Keratinocyte (primary cell): ENCODE data around the gene TBC1D5. TPM values are rescaled to one million over a fixed set of nuclear protein-coding genes. Genes with fewer than 3 reads are reported as not detected.

ENCODE experiments used
- DNase-seq: peaks from one replicate; pipeline ENCODE4 v3.0.0-alpha.2; 2011; ENCODE audit warnings: low read depth, missing footprints, low spot score
- FAIRE-seq: peaks from 2 replicates; lab custom pipeline; 2011; peaks lifted over from hg19 to GRCh38; lab: Jason Lieb, UNC
- H2AFZ ChIP-seq: 2 replicates; pipeline ENCODE4 v1.6.0; 2012; ENCODE audit warnings: low read length, control low read depth, inconsistent platforms; ENCODE audit not compliant: control insufficient read depth
- H3K27ac ChIP-seq: 2 replicates; pipeline ENCODE4 v1.5.1; 2011; ENCODE audit warnings: low read length; ENCODE audit not compliant: control insufficient read depth, insufficient read depth
- H3K27me3 ChIP-seq: 3 replicates; pipeline ENCODE4 v1.6.0; 2011; ENCODE audit warnings: low read length; ENCODE audit not compliant: control insufficient read depth, insufficient read depth; ENCODE audit errors: extremely low read depth
- H3K36me3 ChIP-seq, 2 experiments: 2 replicates in 1 of 2; 3 replicates in 1 of 2; pipeline ENCODE4 v1.5.1; 2011; ENCODE audit warnings: low read length in 2 of 2, mild to moderate bottlenecking in 1 of 2; ENCODE audit not compliant: control insufficient read depth in 2 of 2, insufficient read depth in 2 of 2; ENCODE audit errors: extremely low read depth in 1 of 2
- H3K4me1 ChIP-seq: 3 replicates; pipeline ENCODE4 v1.5.1; 2011; ENCODE audit warnings: low read length; ENCODE audit not compliant: control insufficient read depth, insufficient read depth; ENCODE audit errors: extremely low read depth
- H3K4me2 ChIP-seq: 3 replicates; pipeline ENCODE4 v1.6.0; 2011; ENCODE audit warnings: low read depth, low read length; ENCODE audit not compliant: control insufficient read depth, insufficient read depth; ENCODE audit errors: extremely low read depth
- H3K4me3 ChIP-seq, 3 experiments: fragments of 200-600 bp in 1 of 3; sonication (generic) in 1 of 3; 2 replicates in 2 of 3; 3 replicates in 1 of 3; pipeline ENCODE4 v1.5.1; 2011 to 2016; ENCODE audit warnings: low read length in 3 of 3, mild to moderate bottlenecking in 3 of 3, control low read depth in 2 of 3, inconsistent platforms in 1 of 3, low read depth in 1 of 3, mixed read lengths in 1 of 3, mixed run types in 1 of 3, moderate library complexity in 1 of 3; ENCODE audit not compliant: control insufficient read depth in 2 of 3, insufficient read depth in 2 of 3; ENCODE audit errors: extremely low read depth in 1 of 3
- H3K79me2 ChIP-seq: 2 replicates; pipeline ENCODE4 v1.6.0; 2012; ENCODE audit warnings: low read length; ENCODE audit not compliant: control insufficient read depth, insufficient read depth
- H3K9ac ChIP-seq: 3 replicates; pipeline ENCODE4 v1.6.0; 2011; ENCODE audit warnings: low read length; ENCODE audit not compliant: control insufficient read depth, insufficient read depth; ENCODE audit errors: extremely low read depth
- H3K9me1 ChIP-seq: 3 replicates; pipeline ENCODE4 v1.6.0; 2011; ENCODE audit warnings: low read length; ENCODE audit not compliant: control insufficient read depth, insufficient read depth; ENCODE audit errors: extremely low read depth
- H3K9me3 ChIP-seq: 2 replicates; pipeline ENCODE4 v1.5.1; 2012; ENCODE audit warnings: low read depth, low read length; ENCODE audit not compliant: control insufficient read depth
- H4K20me1 ChIP-seq: 3 replicates; pipeline ENCODE4 v1.6.0; 2011; ENCODE audit warnings: low read length; ENCODE audit not compliant: control insufficient read depth, insufficient read depth; ENCODE audit errors: extremely low read depth
- EZH2 ChIP-seq: IDR thresholded peaks from one replicate; pipeline ENCODE4 v1.6.1; 2012; ENCODE audit warnings: inconsistent platforms, mild to moderate bottlenecking, low read length, moderate library complexity
- dilution Hi-C: fragments of 300-500 bp; cut with MboI; formaldehyde crosslinking; loops from one replicate; pipeline ENCODE4 v1.7.0; 2020; ENCODE audit warnings: low sequenced_read_pairs; ENCODE audit not compliant: extremely low pct_ligation_motif_present
- polyA plus RNA-seq, 5 experiments: library from polyadenylated mRNA; depleted of rRNA in 3 of 5; stranded (reverse) in 3 of 5; stranded (forward) in 1 of 5; unstranded in 1 of 5; fragments of >200 nt; gene quantifications; 1 replicate in 1 of 5; 2 replicates in 3 of 5; 3 replicates in 1 of 5; pipeline versions ENCODE4 v1.2.1 to v1.2.3, GENCODE V29; 2011 to 2012; ENCODE audit warnings: missing spikeins in 2 of 5, low read depth in 1 of 5, low replicate concordance in 1 of 5
- TF ChIP-seq, protein P1 (sequence below), 3 experiments: IDR thresholded peaks in 1 of 3; conservative IDR thresholded peaks in 1 of 3; optimal IDR thresholded peaks in 1 of 3; 2 replicates in 2 of 3; 3 replicates in 1 of 3; pipeline versions ENCODE3 to v1.5.1; 2011; ENCODE audit warnings: low read length in 3 of 3, mild to moderate bottlenecking in 3 of 3, moderate library complexity in 2 of 3, control low read depth in 1 of 3, inconsistent platforms in 1 of 3; ENCODE audit not compliant: insufficient read depth in 2 of 3; ENCODE audit errors: extremely low read depth in 1 of 3

TBC1D5 gene
- polyA plus RNA-seq, 1 donor (not counting 4 experiments of a cell fraction or from before 2014, with no cell fraction given): 25.8 TPM

DNA sequence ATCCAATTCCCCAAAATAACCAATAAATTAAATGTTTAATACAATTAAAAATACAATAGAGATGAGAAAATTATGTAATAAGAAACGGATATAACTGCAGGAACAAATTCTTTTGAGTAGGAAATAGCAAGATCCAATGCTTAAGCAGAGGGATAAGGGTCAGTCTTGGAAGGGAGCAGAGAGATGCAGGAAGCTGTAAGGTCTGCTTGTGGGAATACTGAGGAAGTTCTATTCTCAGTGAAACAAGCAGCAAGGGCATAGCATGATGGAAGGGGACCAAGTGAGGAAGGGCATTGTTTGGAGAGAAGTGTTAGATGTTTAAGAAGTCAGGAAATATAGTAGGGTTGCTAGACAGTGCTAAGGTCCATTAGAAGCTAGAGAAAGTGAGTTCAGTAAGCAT is 409.0 kb downstream of the TBC1D5 start:
- H3K9me1 ChIP-seq: no peaks in the 10 kb centered on the region
- H3K36me3 ChIP-seq: no peaks in the 10 kb centered on the region
- no peaks in the 10 kb centered on the region for H3K79me2 ChIP-seq
- no peak overlapping the region for H3K27ac ChIP-seq
- FAIRE-seq (no peak), DNase-seq (no peak)
- TF ChIP-seq, protein P1, sequence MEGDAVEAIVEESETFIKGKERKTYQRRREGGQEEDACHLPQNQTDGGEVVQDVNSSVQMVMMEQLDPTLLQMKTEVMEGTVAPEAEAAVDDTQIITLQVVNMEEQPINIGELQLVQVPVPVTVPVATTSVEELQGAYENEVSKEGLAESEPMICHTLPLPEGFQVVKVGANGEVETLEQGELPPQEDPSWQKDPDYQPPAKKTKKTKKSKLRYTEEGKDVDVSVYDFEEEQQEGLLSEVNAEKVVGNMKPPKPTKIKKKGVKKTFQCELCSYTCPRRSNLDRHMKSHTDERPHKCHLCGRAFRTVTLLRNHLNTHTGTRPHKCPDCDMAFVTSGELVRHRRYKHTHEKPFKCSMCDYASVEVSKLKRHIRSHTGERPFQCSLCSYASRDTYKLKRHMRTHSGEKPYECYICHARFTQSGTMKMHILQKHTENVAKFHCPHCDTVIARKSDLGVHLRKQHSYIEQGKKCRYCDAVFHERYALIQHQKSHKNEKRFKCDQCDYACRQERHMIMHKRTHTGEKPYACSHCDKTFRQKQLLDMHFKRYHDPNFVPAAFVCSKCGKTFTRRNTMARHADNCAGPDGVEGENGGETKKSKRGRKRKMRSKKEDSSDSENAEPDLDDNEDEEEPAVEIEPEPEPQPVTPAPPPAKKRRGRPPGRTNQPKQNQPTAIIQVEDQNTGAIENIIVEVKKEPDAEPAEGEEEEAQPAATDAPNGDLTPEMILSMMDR (optimal IDR thresholded peaks at IDR 0.05 in 1 of 3, IDR thresholded peaks at IDR 0.05 in 1 of 3, conservative IDR thresholded peaks at IDR 0.05 in 1 of 3; ENCODE audit: extremely low read depth in 1 of 3, insufficient read depth in 2 of 3, low read length in 3 of 3): no peak
- TF ChIP-seq EZH2: no peak
- H3K27me3 ChIP-seq: no peaks in the 10 kb centered on the region
- no peak overlapping the region for H2AFZ ChIP-seq
- no peak overlapping the region for H3K4me3 ChIP-seq
- dilution Hi-C loops: no loop called here
- H3K4me2 ChIP-seq: no peak overlapping the region
- no peaks in the 10 kb centered on the region for H3K9me3 ChIP-seq
- H3K9ac ChIP-seq: no peak overlapping the region
- no peaks in the 10 kb centered on the region for H3K4me1 ChIP-seq
- H4K20me1 ChIP-seq: no peaks in the 10 kb centered on the region

DNA sequence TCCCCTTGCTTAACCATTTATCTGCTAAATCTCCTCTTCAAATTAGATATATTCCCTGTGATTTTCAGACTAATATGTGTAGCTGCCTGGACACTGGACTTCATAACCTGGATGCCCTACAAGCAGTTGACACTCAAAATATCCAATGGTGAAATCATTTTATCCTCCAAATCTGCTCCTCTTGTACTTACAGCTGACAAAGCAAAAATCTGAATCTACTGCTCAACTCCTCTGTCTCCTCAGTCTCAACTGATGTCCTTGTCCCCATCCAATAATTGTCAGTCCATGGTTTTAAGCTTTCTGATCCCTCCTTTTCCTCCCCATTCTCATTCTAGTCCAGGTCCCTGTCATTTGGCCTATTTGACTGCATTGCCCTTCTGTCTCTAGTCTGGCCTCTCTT is 411.8 kb downstream of the TBC1D5 start:
- Histone ChIP-seq H3K4me3 (no peak overlapping the region), H3K79me2 (no peaks in the 10 kb centered on the region), H3K9me3 (no peaks in the 10 kb centered on the region), H2AFZ (no peak overlapping the region), H3K27ac (no peak overlapping the region), H3K36me3 (no peaks in the 10 kb centered on the region), H4K20me1 (no peaks in the 10 kb centered on the region), H3K4me1 (no peaks in the 10 kb centered on the region), H3K9ac (no peak overlapping the region), H3K4me2 (no peak overlapping the region), H3K9me1 (no peaks in the 10 kb centered on the region), H3K27me3 (no peaks in the 10 kb centered on the region)
- FAIRE-seq (no peak), DNase-seq (no peak)
- dilution Hi-C loops: no loop called here
- no peak for TF ChIP-seq EZH2
- TF ChIP-seq, protein P1 (optimal IDR thresholded peaks at IDR 0.05 in 1 of 3, IDR thresholded peaks at IDR 0.05 in 1 of 3, conservative IDR thresholded peaks at IDR 0.05 in 1 of 3; ENCODE audit: extremely low read depth in 1 of 3, insufficient read depth in 2 of 3, low read length in 3 of 3): no peak
